HG02763 (cell line): Measurements from ENCODE around the gene ARHGEF40.

Source experiments
- ATAC-seq: cut with Tn5 transposase; IDR thresholded peaks from one replicate; pipeline ENCODE4 v1.9.1; 2021; ENCODE audit warnings: mild to moderate bottlenecking, moderate library complexity; ENCODE audit not compliant: unreplicated experiment

Gene ARHGEF40

GRCh38 chr14:21096438-21096837 lies 26.3 kb downstream of the ARHGEF40 start:
- no peak for ATAC-seq

GRCh38 chr14:21096978-21097635 lies 27.0 kb downstream of the ARHGEF40 start:
- no peak for ATAC-seq

GRCh38 chr14:21097636-21098075 lies 27.6 kb downstream of the ARHGEF40 start:
- no peak for ATAC-seq

GRCh38 chr14:21098076-21098891 lies 28.2 kb downstream of the ARHGEF40 start, which contains the start of gene ZNF219:
ZNF219 (minus strand) TSS chr14:21098655; CDS start chr14:21093591, 5,064 bp downstream.
- no peak for ATAC-seq

- ATAC-seq: no peak
Observed at GRCh38 chr14:21098892-21099595, 28.9 kb downstream of the ARHGEF40 start.

- ATAC-seq: no peak
Observed at GRCh38 chr14:21099596-21099985, 29.5 kb downstream of the ARHGEF40 start.

GRCh38 chr14:21100931-21101330 lies 30.8 kb downstream of the ARHGEF40 start, which contains the start of gene TMEM253:
TMEM253 (plus strand) TSS chr14:21101066; CDS start chr14:21101344, 278 bp downstream.
- no peak for ATAC-seq

GRCh38 chr14:21101802-21102413 lies 31.8 kb downstream of the ARHGEF40 start:
- no peak for ATAC-seq

GRCh38 chr14:21102521-21103410 lies 32.7 kb downstream of the ARHGEF40 start:
- ATAC-seq: no peak

- ATAC-seq: no peak
Observed at GRCh38 chr14:21103411-21103709, 33.3 kb downstream of the ARHGEF40 start.

- peak; percentile 90 for ATAC-seq
Observed at GRCh38 chr14:21103710-21104447, 33.8 kb downstream of the ARHGEF40 start.

- ATAC-seq: peak; percentile 42
Observed at GRCh38 chr14:21104448-21105060, 34.5 kb downstream of the ARHGEF40 start.

GRCh38 chr14:21105095-21105494 lies 35.0 kb downstream of the ARHGEF40 start:
- ATAC-seq: no peak

GRCh38 chr14:21106176-21106497 lies 36.0 kb downstream of the ARHGEF40 start:
- no peak for ATAC-seq

GRCh38 chr14:21106498-21107282 lies 36.6 kb downstream of the ARHGEF40 start:
- no peak for ATAC-seq

- ATAC-seq: no peak
Observed at GRCh38 chr14:21107283-21107800, 37.2 kb downstream of the ARHGEF40 start.

GRCh38 chr14:21108791-21109190 lies 38.7 kb downstream of the ARHGEF40 start:
- no peak for ATAC-seq
